Muscle of back (tissue), 11 donors: Measurements from ENCODE around the gene INSC. TPM values are rescaled to one million over a fixed set of nuclear protein-coding genes. Genes with fewer than 3 reads are reported as not detected.

ENCODE experiments used
- DNase-seq, 3 donors: peaks; one replicate each; pipeline versions ENCODE4 v3.0.0 to v3.0.0-alpha.2; 2013
- polyA plus RNA-seq, 10 donors: library from polyadenylated mRNA; unstranded; fragments of 120-200 nt; gene quantifications; one replicate each; pipeline ENCODE4 v1.2.1, GENCODE V29; 2013; ENCODE audit not compliant: insufficient read length in 10 of 10

The INSC gene
- polyA plus RNA-seq, 10 donors = 0.88 to 3.1 (median 1.5) TPM

- no peak for DNase-seq
Observed at GRCh38 chr11:15185021-15185420, 70.3 kb downstream of the INSC start.

GRCh38 chr11:15186146-15186545 is 71.4 kb downstream of the INSC start:
- DNase-seq = no peak

DNA sequence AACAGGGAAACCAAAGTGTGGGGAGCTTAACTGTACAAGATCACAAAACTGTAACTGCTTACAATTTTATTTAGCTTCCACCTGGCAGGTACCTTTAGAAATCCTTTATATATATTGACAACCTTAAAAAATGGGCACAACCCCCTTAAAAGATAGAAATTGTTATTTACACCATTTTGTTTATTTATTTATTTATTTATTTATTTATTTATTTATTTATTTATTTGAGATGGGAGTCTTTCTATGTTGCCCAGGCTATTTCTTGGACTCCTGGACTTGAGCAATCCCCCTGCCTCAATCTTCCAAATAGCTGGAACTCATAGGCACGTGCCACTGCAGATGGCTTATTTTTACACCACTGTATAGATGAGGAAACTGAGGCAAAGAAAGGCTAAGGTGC is 74.5 kb downstream of the INSC start:
- DNase-seq = no peak

- no peak for DNase-seq
Observed at GRCh38 chr11:15189641-15190365, 75.1 kb downstream of the INSC start.

DNA sequence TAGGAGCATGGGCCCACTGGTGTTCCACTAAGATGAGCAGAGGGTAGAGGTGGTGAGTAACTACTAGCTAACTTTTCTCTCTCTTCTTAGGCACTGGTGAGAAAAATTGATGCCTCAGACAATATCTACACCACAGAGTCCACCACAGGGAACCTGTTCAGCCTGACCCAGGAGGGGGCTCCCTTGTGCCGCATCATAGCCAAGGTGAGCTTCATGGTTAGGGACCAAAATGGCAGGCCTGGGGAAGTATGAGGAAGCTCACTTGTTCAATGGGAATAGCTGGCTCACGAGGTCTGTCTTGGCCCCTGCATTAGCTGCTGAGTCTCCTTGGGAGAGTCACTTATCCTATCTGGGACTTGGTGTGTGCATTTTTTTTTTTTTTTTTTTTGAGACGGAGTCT is 75.9 kb downstream of the INSC start:
- no peak for DNase-seq

DNA sequence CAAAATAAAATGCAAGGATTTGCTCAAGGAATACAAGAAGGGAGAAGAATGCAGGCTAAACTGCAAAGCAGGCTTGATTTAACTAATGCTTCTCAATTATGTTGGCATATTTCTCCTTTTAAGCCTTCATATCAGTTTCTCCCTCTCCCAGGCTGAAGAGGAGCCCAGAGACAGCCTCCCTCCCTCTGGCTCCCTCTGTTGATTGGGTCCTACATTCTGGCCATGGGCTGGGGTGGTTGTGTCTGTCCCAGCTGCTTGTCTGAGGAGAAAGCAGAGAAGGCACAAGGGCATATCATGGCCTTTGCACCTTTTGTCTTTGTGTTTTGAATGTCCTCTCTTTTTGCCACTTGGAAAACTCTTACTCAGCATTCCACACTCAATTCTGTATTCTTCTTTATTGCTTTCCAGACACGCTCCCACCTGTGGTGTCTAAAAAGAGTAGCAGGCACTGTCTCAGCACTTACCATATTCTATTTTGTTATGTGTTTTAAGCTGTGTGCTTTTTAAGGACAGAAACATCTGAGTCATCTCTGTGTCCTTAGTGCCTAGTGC is 77.4 kb downstream of the INSC start:
- DNase-seq = no peak

DNA sequence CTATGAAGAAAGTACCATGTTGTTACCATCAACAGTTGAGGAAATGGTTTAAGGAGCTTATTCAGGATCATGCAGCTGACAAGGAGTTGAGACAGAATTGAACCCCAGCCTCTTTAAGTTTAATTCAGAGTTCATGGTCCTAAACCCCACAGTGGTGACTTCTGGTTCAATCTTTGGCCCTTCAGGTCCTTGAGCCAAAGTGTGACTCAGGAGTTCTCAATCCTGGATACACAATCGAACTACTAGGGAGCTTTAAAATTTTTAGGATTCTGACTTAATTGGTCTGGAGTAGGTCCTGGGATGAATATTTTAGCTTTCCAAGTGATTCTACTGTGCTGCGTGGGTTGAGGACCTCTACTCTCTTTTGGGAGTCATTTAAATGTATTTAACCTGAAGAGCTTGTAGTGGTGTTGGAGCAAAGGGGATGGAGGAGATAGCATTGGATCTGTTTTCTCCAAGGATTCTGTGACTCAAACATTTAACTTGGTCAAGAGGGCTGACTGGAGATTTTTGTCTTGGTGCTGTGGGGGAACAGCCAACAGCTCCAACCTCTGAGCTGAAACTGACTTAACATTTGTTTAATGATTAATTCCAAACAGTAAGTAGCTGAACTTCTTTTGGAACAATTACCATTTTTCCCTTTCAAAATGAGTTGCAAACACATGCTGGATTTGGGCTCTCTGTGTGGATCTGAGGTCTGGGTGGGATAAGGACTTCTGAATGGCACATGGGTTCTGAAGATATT is 80.1 kb downstream of the INSC start:
- DNase-seq = no peak

GRCh38 chr11:15195454-15196200 is 80.9 kb downstream of the INSC start:
- DNase-seq = no peak

DNA sequence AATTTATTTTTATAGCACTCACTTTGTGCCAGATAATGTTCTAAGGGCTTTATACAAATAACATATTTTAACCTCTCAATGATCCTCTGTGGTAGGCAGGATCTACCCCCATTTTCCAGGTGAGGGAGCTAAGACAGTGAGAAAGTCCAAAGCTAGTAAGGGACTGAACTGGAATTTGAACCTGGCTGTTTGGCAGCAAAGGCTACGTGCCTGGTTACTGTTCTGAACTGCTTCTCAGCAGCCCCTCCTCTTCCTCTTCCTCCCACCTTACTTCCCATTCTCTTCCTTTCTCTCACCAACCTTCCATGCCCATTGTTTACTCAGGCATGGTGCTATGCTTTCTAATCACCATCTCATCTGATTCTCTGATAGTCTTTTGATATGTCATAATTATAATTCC is 82.0 kb downstream of the INSC start:
- DNase-seq = no peak

- peak in 1 of 3 donors; percentile 59 for DNase-seq
Observed at GRCh38 chr11:15197696-15198095, 83.0 kb downstream of the INSC start.

DNA sequence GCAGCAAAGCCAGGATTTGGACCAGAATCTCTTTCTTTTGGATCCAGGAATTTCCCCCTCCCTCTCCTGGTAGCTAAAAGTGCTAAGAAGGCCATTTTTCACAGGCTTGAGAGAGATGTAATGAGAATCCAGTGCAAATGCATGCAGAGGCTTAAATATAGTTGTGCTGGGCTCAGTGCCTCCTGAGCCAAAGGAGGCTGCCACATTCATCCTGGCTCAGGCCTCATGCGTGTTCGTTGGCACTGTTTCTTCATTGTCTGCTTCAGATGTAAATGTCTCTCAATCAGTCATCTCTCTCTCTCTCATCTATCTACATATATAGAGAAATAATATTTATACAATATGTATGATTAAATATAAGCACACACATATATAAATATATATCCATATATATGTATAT is 83.6 kb downstream of the INSC start:
- no peak for DNase-seq

DNA sequence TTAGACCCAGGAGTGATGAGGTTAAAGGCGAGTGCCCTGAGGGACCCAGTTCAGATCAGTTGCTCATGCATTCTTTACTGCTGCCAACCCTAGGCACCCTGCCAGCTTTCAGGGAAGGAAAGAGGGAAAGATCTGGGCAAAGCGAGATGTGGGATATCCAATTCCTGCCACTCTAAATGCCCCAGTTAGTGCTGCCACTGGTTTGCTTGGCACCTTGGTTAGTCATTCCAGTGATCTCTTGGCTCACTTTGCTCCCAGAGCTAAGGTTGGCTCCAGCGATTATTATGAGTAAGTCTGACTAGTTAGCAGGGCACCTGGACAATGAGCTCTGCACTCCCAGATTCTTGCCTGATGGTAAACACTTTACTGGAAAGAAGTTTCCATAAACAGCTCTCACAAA is 85.0 kb downstream of the INSC start:
- no peak for DNase-seq

GRCh38 chr11:15200696-15201095 is 86.0 kb downstream of the INSC start:
- DNase-seq = no peak

- no peak for DNase-seq
Observed at GRCh38 chr11:15201586-15201985, 86.9 kb downstream of the INSC start.

GRCh38 chr11:15202626-15203025 is 87.9 kb downstream of the INSC start:
- no peak for DNase-seq

DNA sequence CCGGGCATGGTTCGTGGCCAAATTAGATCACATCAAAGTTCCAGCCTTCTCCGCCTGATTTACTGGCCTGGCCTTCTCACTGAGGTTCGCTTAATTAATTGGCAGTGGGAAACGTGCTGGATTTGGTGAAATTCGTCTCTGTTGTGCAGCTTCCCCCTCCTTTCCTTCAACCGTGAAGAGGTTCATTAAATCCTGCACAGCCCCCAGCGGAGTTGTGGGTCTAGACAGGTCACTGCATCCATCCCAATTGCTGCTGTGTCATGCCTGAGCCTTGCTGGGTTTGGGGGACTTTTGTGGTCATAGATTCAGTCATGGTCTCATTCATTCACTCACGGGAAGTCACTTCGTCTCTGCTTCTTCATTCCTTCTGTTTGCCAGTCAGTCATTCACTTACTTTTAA is 90.0 kb downstream of the INSC start:
- no peak for DNase-seq

GRCh38 chr11:15206791-15207190 is 92.1 kb downstream of the INSC start:
- no peak for DNase-seq

DNA sequence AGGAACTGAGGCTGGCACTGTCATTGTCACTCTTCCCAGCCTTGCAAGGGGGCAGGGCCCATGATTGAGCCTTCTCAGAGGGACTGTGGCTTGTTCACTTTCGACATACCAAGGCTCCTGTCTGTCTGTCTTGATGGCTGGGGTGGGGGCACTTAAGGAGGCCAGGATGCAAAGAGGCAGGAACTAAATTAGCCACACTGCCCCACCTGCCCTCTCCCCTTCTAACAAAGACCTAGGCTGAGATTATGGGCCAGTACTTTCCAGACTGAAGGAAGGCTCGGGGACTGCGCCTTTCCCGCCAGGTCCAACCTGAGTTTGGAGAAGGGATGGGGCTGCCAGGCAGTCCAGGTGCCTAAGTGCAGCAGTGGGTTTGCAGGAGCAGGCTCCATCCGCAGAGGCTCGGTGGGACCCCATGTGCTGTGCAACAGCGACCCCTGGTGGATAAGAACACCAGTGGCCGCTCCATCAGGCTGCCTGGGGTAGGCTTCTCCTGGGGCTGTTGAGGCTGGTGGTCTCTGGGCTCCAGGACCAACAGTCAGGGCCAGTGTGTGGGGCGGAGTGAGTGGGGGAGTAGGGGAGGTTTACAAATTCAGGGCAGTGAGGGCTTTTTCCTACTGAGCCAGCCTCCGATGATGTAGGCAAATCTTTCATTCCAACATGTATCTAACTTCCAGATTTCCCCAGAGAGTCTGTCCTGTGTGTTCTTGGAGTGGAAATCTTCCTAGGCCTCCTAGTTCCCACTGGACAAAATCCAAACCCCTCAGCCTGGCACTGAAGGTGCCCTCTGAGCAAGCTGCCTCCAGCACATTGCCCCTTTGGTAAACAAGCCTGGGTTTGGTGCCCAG is 93.9 kb downstream of the INSC start:
- peak; percentile 62 to 80 (median 69) for DNase-seq

DNA sequence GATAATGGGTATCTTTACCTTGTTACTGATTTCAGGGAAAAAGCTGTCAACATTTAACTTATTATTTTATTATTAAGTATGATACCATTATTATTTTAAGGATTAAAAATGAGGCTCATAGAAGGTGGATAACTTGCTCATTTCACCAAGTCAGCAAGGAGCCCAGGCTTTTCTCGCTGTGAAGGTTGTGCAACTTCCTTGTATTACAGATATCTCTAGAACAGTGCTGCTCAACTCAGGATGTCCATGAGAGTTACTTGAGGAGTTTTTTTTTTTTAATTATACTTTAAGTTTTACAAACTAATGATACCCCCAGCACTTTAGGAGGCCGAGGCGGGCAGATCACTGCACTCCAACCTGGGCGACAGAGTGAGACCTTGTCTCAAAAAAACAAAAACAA is 98.2 kb downstream of the INSC start:
- DNase-seq = no peak

DNA sequence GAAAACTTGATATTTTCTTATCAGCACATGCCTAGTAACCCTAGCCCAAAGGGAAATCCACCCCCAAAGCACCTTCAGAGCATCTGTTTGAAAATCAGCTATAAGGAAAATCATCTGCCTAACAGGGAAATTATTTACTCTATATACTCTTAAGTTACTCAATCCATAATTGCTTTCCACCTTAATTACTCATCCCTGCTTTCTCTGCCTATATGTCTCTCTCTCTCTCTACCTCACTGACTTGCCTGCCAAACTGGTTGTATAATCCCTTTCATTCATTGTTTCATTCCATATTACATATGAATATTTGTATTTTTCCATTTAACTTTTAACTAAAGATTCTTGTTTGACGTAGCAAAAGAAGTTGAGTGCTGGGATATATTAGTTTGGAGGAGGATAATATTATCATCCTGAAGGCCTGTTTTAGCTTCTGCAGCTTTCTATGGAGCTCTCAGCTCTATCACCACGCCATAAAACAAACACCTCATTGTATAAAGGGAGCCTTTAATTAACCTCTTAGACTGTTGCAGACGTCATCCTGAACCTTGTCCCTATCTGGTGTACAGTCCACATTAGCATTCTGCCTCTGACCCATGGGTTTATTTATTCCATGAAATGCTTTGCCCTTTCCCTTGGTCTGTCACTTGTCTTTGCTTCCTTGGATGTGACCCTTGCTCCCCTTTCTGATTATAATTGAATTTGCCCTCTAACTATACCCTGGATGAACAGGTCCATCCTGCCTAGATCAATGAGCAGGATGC is 98.9 kb downstream of the INSC start:
- no peak for DNase-seq

- no peak for DNase-seq
Observed at GRCh38 chr11:15215005-15215404, 100.3 kb downstream of the INSC start.
